Upper lobe of left lung (tissue), 4 donors: ENCODE results near the gene FOXS1.

ENCODE experiments used
- CTCF ChIP-seq, 6 experiments: fragments of 450-650 bp in 4 of 6; fragments of 200-600 bp in 2 of 6; sonication (generic) in 2 of 6; IDR thresholded peaks; one replicate each; pipeline ENCODE4 v1.5.1; 2016 to 2019; ENCODE audit warnings: antibody characterized with exemption in 6 of 6
- POLR2A ChIP-seq, 4 donors: fragments of 450-650 bp; IDR thresholded peaks; one replicate each; pipeline ENCODE4 v1.5.1; 2016 to 2017; ENCODE audit warnings: antibody characterized with exemption in 4 of 4, mild to moderate bottlenecking in 2 of 4

GRCh38 chr20:31811198-31811597 is 34.2 kb downstream of the FOXS1 start:
- no peak for TF ChIP-seq POLR2A (IDR thresholded peaks at IDR 0.05)
- TF ChIP-seq CTCF (IDR thresholded peaks at IDR 0.05): no peak
